Pancreas (tissue), 10 donors: Measurements from ENCODE around the gene NASP. TPM values are rescaled to one million over a fixed set of nuclear protein-coding genes. Genes with fewer than 3 reads are reported as not detected.

Experiments used
- ATAC-seq, 4 donors: fragments of 200-7000 bp; cut with Tn5 transposase; one replicate each; pipeline versions ENCODE4 v1.8.0 to v1.9.1; 2020; ENCODE audit warnings: mild to moderate bottlenecking in 4 of 4, moderate library complexity in 4 of 4
- DNase-seq, 6 donors: peaks; one replicate each; pipeline ENCODE4 v3.0.0-alpha.2; 2020
- FAIRE-seq: peaks from 2 replicates; lab custom pipeline; 2012; peaks lifted over from hg19 to GRCh38; lab: Jason Lieb, UNC
- H3K27ac ChIP-seq, 4 donors: fragments of 200-600 bp; sonication (generic); 1 replicate in 3 of 4; 2 replicates in 1 of 4; pipeline versions ENCODE4 v1.5.0 to v1.8.0; 2020
- H3K27me3 ChIP-seq, 4 donors: fragments of 200-600 bp; one replicate each; pipeline ENCODE4 v1.8.0; 2021
- H3K36me3 ChIP-seq, 3 donors: fragments of 200-600 bp; sonication (generic) in 1 of 3; one replicate each; pipeline versions ENCODE4 v1.5.0 to v1.8.0; 2020 to 2021
- H3K4me1 ChIP-seq, 3 donors: fragments of 200-600 bp; one replicate each; pipeline ENCODE4 v1.8.0; 2021
- H3K4me3 ChIP-seq, 4 donors: fragments of 200-600 bp; sonication (generic) in 2 of 4; one replicate each; pipeline versions ENCODE4 v1.5.0 to v1.8.0; 2020 to 2021
- H3K9me3 ChIP-seq, 4 donors: fragments of 200-600 bp; one replicate each; pipeline ENCODE4 v1.8.0; 2021
- WGBS, 2 donors: extraction: QIAGEN DNeasy Blood & Tissue Kit; methylation state at CpG; one replicate each; pipeline ENCODE4 v1.1.7; 2013; 5-methylcytosine and 5-hydroxymethylcytosine counted together
- intact Hi-C, 3 donors: fragments of 100-400 bp; cut with DNase I; formaldehyde crosslinking; loops; one replicate each; pipeline versions ENCODE4 v1.11.1 to v1.14.2; 2022
- polyA plus RNA-seq, 2 donors: library from polyadenylated mRNA; stranded (reverse); fragments of 200-250 nt; gene quantifications; one replicate each; pipeline ENCODE4 v1.2.3, GENCODE V29; 2013
- total RNA-seq, 6 donors: library from RNA; stranded (reverse); fragmentation: NEBNext Ultra II Directional in 4 of 6; extraction: Animal tissue kit (Norgen Biotek cat#: 25700) in 4 of 6; gene quantifications; one replicate each; pipeline versions ENCODE4 v1.2.1 to v1.2.4, GENCODE V29; 2021 to 2023
- TF ChIP-seq, protein P1 (sequence below), 4 donors: fragments of 200-600 bp; sonication (generic) in 3 of 4; IDR thresholded peaks; one replicate each; pipeline versions ENCODE4 v1.5.0 to v1.8.0; 2021; ENCODE audit warnings: antibody characterized with exemption in 4 of 4
- donor health status: healthy with polysubstance abuse.
- donor health status: DM: no; HTN: no; CAD: no; lungs with moderate emphysema.
- donor health status: DM: no; HTN: no; CAD: no.
- donor health status: control.
- donor health status: control.
- donor health status: Bipolar disorder and iron deficiency.
- donor health status: DM: yes; HTN: yes; CAD: no.
- donor health status: DM: no; HTN: no; CAD: no.
- donor health status: DM: no; HTN: no; CAD: no.
- donor health status: DM: yes; HTN: yes; CAD: no.

NASP gene
- total and polyA plus RNA-seq, 8 donors: 14.5 to 113 (median 25.3) TPM

- Histone ChIP-seq H3K4me3 (no peak overlapping the region), H3K4me1 (peaks cover 0 to 23% (median 3%) of the 10 kb centered on the region in 3 donors), H3K36me3 (no peaks in the 10 kb centered on the region), H3K9me3 (no peaks in the 10 kb centered on the region), H3K27ac (no peak overlapping the region), H3K27me3 (no peaks in the 10 kb centered on the region)
- TF ChIP-seq, protein P1, sequence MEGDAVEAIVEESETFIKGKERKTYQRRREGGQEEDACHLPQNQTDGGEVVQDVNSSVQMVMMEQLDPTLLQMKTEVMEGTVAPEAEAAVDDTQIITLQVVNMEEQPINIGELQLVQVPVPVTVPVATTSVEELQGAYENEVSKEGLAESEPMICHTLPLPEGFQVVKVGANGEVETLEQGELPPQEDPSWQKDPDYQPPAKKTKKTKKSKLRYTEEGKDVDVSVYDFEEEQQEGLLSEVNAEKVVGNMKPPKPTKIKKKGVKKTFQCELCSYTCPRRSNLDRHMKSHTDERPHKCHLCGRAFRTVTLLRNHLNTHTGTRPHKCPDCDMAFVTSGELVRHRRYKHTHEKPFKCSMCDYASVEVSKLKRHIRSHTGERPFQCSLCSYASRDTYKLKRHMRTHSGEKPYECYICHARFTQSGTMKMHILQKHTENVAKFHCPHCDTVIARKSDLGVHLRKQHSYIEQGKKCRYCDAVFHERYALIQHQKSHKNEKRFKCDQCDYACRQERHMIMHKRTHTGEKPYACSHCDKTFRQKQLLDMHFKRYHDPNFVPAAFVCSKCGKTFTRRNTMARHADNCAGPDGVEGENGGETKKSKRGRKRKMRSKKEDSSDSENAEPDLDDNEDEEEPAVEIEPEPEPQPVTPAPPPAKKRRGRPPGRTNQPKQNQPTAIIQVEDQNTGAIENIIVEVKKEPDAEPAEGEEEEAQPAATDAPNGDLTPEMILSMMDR (IDR thresholded peaks at IDR 0.05): no peak
- DNase-seq (no peak), FAIRE-seq (no peak), ATAC-seq (no peak)
- intact Hi-C loops: no loop called here
- 83 to 87% methylated on average over 7 of the region's 7 CpGs for WGBS, 2 donors
Observed at GRCh38 chr1:45545553-45546310, 38.1 kb upstream of the NASP start.

DNA sequence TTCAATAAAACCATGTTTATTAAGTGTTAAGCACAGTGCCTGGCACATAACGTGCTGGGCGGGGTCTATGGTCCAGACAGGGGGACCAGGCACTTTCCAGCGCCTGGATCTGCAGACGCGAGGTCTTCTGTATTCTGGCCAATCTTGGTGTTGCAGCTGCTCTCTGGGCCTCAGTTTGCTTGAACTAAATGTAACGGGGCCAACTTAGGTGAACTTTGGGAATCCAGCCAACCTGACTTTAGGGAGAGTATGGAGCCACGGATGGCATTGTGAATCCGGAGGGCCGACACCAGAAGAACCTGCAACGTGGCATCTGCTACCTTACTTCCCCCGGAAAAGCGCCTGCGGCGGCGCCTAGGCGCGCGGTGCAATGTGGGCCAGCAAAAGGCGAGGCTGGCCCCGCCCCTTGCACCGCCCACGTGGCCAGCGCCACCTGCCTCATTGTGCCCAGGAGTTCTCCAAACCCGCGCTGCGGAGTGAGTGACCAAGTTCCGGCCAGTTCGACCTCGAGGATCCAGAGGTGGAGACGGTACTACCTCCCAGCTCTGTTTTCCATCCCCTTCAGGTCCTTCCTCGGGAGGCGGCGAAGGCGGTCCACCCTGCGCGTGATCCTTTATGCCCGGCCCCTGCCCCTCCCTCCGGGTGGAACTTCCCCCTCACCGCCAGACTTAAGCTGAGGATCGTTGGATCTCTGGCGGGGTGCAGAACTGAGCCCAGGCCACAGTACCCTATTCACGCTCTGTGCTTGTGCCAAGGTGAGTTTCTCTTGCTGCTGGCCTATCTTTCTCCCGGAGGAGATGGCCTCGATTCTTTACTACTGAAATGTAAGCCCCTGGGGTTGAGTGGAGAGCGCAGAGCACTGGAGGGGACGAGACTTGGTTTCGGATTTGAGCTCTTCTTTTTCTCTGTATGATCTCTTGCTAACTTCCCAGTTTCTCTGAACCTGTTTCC lies 33.2 kb upstream of the NASP start, which contains the start of gene AKR1A1:
AKR1A1 (plus strand) TSS at position 426 of the 951 bp plus-strand sequence. CDS start 10,969 bp downstream, outside the sequence.
- intact Hi-C loops: loop anchor here in 1 of 3 donors (5.0 kb wide), 1 partner anchor 33 kb away; no protein-coding TSS in a partner anchor
- Histone ChIP-seq H3K9me3 (no peaks in the 10 kb centered on the region), H3K4me1 (peaks cover 3 to 16% (median 8%) of the 10 kb centered on the region in 3 donors), H3K36me3 (no peaks in the 10 kb centered on the region), H3K27me3 (no peaks in the 10 kb centered on the region), H3K27ac (peak within 1 kb of the TSS; percentile 77 to 92 (median 88)), H3K4me3 (peak within 1 kb of the TSS; percentile 41 to 81 (median 64))
- ATAC-seq (peak; percentile 95 to 98 (median 96)), FAIRE-seq (no peak), DNase-seq (peak; percentile 88 to 96 (median 92))
- WGBS, 2 donors: 2% methylated on average over 47 of the region's 47 CpGs
- TF ChIP-seq, protein P1 (IDR thresholded peaks at IDR 0.05): no peak

GRCh38 chr1:45551684-45552083 lies 32.2 kb upstream of the NASP start:
- Histone ChIP-seq H3K36me3 (no peaks in the 10 kb centered on the region), H3K9me3 (no peaks in the 10 kb centered on the region), H3K4me3 (peak overlapping the region; percentile 41 to 81 (median 64)), H3K27ac (peak overlapping the region in 3 of 4 donors; percentile 87 to 92 (median 88)), H3K4me1 (peaks cover 3 to 16% (median 8%) of the 10 kb centered on the region in 3 donors), H3K27me3 (no peaks in the 10 kb centered on the region)
- TF ChIP-seq, protein P1 (IDR thresholded peaks at IDR 0.05): no peak
- ATAC-seq (no peak), DNase-seq (no peak), FAIRE-seq (no peak)
- intact Hi-C loops: loop anchor here in 1 of 3 donors (5.0 kb wide), 1 partner anchor 34 kb away; no protein-coding TSS in a partner anchor
- WGBS, 2 donors: 7 to 9% methylated on average over 3 of the region's 3 CpGs

DNA sequence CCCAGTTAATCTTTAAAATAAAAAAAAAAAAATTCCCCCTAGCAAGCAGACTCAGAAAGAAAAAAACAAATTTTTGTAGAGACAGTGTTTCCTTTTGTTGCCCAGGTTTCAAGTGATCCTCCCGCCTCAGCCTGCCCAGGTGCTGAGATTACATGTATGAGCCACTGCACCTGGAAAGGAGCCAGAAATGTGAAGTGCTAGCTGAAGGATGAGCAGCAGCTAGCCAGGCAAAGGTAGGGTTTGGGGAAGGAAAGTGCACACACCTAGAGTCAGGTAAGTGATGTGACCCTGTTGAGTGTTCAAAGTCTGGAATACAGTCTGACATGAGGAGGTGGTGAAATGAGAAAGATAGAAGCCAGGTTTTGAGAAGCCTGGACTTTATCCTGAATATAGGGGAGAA lies 31.5 kb upstream of the NASP start:
- Histone ChIP-seq H3K4me3 (peak overlapping the region in 3 of 4 donors; percentile 41 to 81 (median 56)), H3K36me3 (no peaks in the 10 kb centered on the region), H3K27me3 (no peaks in the 10 kb centered on the region), H3K9me3 (no peaks in the 10 kb centered on the region), H3K4me1 (peaks cover 9 to 22% (median 12%) of the 10 kb centered on the region in 3 donors), H3K27ac (no peak overlapping the region)
- ATAC-seq (peak in 3 of 4 donors; percentile 34 to 38 (median 38)), FAIRE-seq (no peak), DNase-seq (peak in 5 of 6 donors; percentile 54 to 70 (median 65))
- whole genome bisulfite sequencing, 2 donors: 9 to 18% methylated on average over 1 of the region's 1 CpG
- intact Hi-C loops: loop anchor here in 1 of 3 donors (5.0 kb wide), 1 partner anchor 35 kb away; no protein-coding TSS in a partner anchor
- TF ChIP-seq, protein P1 (IDR thresholded peaks at IDR 0.05): no peak
